GM04503 (cell line): Measurements from ENCODE around the gene SLC1A3.
A peak's percentile ranks its signal among the peaks of the same experiment; 100 is the strongest.
"Not testable (repeated sequence)": the region's sequence is repeated elsewhere in the genome, so short reads cannot be mapped to it uniquely, and the experiment has no call there.

Experiments
- DNase-seq: peaks from one replicate; pipeline ENCODE4 v3.0.0-alpha.2; 2012; ENCODE audit warnings: low read depth

Gene SLC1A3

DNA sequence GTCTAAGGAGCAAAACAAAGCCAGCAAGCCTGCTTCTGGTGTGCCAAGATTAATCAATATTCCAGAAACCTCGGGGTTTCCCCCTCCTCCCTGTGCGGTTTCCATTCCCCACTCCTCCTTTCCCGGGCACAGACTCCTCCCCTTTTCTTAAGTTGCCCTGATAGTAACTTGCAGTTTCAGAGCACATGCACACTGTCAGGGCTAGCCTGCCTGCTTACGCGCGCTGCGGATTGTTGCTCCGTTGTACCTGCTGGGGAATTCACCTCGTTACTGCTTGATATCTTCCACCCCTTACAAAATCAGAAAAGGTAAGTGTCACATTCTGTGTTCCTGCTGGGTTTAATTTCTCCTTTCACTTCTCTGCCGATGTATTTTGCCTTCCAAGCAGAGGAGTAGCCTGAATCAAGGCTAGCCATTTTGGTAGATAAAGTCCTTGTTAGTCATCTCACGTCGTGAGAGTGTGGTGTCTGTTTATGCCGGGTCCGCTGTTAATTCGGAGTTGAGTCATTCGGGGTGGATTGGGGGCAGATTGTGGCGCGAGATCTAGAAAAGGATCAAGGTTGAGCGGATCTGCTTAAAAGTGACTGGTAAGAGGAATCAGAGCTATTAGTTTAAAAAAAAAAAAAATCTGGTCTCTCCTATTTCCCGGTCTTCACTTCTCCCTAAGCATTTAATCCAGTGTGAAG, at the start of gene SLC1A3:
SLC1A3 (plus strand) TSS at position 179 of the 686 bp plus-strand sequence. CDS start 1,818 bp downstream, outside the sequence.
- peak; percentile 31 for DNase-seq

DNA sequence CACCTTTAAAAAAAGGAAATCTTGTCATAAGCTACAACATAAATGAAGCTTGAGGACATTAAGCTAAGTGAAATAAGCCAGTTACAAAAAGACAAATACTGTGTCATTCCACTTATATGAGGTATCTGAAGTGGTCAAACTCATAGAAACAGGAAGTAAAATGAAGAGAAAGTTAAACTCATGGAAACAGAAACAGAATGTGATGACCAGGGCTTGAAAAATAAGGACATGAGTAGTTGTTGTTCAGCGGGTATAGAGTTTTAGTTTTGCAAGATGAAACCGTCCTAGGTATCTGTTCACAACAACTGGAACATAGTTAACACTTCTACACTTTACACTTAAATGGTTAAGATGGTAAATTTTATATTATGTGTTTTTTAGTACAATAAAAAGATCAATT, 47.8 kb upstream of the SLC1A3 start:
- no peak for DNase-seq

DNA sequence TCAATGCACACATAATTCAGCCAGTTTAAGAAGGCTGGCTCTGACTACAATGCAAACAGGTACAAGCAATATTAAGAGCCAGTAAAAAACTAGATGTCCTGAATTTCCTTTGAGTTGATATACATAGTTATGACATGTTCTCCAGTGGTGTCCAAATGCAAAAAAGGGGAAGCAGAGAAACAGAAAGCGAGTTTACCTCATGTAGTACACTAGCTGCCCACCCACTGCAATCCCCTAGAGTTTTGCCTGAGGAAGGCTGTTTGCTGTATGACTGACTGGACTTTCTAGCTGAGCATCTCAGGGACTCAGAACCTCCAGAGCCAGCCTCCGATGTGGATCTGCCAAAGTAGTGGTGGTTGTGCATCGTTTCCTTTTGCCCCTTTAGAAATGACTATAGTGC, 44.8 kb upstream of the SLC1A3 start:
- DNase-seq, result no peak

DNA sequence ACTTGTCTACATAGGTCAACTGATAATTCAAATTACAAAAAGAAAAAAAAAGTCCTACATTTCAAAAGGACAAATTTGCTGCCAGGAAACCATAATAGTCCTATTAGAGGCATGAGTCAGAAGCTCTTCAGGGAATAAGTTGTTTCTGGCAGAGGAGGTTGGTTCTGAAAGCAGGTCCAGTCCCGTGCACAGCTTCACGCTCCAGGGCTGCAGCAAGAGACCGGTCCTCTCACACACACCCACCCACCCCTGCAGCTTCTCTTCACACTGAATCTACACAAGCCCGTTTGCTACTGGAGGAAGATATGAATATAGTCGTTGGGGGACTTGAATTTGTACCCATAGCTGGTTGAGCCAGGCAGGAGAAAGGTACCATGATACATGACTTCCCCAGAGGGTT, 36.9 kb upstream of the SLC1A3 start:
- DNase-seq, result peak; percentile 19

DNA sequence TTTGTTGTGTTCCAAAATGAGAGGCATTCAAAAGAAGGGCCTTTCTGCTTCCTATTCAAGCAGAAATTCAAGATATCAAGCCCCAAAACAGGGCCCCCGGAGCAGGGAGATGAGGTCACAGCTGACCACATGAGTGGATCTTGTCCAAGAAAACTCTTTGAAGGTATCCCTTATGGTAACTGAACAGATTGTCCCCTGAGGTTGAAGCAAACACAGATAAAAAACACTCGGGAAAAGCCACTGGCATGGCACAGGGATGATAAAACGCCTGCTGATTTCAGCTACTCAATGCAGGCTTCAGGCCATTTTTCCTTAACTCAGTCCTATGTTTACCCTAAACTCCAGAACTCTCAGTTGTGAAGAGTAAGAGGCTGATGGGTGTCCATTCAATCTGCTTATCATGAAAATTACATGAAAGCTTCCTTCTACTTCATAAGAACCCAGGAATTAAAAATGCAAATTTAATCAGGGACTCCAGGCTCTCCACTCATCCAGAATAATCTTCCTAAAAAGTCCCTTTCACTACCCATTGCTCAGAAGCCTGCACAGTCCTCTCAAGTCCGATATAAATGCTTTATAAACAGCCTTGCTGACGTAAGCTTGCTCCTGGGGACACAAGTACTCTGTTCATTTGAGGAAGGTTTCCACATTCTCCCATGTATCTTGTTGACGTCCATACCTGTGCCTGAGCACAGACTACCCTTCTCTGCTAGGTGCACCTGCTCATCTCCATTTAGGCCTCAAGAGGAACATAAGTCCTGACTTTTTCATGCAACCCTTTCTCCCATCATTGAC, 35.9 kb upstream of the SLC1A3 start:
- DNase-seq, result no peak

DNA sequence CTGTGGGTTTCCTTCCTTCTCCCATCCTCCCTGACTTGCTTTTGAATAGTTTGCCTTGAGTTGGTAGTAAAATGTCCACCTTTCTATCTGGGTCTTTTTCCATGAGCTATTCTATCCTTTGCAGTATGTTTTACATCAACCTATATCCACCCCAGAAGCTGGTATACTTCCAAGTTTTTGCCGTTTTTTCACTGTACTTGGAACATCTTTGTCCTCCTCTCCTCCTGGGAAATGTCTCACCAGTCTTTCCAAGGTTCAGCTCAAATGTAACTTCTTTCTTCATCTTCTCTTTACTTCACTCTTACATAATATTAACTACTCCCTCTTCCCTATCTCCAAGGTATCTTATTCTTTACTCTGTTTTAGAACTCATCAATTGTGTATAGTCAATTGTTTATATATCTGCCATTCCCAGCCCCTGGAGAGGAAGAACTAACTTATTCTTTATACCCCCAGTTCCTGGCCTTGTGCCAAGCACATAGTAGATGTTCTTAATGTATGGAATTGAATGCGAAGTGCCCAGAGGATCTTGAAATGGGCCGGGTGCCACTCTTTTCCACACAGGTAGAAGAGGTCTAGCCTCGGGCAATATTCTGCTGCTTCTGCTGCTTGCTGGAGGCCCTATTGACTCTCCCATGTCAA, 34.9 kb upstream of the SLC1A3 start:
- DNase-seq, result no peak

DNA sequence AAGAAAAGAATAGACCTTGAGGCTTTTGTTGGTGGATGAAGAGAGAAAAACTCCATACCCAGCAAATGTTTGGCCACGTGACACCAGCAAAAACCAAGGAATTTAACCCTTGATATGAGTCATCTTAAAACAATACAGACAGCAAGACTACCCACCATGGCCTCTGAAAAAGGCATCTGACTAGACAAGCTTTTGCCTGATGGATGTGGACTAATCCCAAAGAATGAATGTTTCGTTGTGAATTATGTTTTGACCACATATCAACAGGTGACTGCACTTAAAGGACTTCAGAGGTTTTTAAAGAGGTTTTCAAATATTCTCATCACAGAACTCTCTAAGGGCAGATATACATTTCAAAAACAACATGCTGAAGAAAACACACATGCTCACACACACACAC, 33.0 kb upstream of the SLC1A3 start:
- peak; percentile 14 for DNase-seq

DNA sequence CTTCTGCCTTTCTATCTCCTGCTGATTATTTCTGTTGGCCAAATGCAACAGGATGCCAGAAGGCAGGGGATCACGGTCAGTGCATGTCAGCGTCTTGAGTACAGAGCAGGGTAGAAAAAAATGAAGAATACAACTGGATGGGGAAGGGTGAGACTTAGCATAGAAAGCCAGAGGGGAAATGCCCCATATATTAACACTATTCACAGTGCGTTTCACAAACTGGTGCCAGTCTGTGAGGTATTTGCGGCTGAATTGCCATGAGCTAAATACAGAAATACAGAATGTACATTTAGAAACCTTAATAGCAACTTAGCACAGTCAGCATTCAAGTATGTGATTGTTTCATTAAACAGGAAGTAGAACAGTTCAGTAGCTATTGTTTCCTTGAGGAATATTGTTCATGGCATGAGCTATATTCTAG, 31.0 kb upstream of the SLC1A3 start:
- DNase-seq, result no peak

DNA sequence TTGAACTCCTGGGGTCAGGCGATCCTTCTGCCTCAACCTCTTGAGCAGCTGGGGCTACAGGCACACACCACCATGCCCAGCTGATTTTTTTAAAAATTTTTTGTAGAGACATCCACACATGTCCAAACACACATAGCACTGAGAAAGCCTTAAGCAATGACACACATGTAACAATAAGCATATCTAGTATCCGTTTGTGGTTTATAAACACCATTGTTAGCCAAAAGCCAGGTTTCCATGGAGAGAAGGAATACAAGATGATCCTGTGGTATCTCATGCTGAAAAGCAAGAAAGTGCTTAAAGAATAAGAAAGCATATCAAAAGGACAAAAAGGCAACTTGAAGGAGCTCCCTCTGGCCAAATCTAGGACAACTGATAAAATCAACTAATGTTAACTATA, 29.7 kb upstream of the SLC1A3 start:
- no peak for DNase-seq

DNA sequence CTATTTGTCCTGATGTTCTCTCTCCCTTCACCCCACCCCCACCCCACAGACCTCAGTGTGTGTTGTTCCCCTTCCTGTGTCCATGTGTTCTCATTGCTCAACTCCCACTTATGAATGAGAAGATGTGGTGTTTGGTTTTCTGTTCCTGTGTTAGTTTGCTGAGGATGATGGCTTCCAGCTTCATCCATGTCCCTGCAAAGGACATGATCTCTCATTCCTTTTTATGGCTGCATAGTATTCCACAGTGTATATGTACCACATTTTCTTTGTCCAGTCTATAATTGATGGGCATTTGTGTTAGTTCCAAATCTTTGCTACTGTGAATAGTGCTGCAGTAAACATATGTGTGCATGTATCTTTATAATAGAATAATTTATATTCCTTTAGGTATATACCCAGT, 26.5 kb upstream of the SLC1A3 start:
- DNase-seq, result not testable (repeated sequence)

DNA sequence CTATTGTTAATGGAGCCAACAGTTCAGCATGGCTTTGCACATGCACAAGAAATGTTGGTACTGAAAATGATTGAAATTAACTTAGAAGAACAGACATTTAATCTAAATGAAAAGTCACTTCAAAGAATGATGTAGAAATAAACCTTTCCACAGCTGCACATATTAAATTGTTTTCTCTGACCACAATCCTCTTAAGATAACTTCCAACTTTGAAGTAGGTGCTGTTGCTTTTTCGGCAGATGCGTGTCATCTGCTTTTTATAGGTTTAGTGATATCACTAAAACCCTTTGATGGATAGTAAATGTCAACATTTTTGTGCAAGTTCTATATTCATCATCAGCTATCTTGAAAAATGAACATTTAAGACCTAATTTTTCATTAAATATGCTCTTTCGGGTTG, 25.3 kb upstream of the SLC1A3 start:
- DNase-seq, result no peak

DNA sequence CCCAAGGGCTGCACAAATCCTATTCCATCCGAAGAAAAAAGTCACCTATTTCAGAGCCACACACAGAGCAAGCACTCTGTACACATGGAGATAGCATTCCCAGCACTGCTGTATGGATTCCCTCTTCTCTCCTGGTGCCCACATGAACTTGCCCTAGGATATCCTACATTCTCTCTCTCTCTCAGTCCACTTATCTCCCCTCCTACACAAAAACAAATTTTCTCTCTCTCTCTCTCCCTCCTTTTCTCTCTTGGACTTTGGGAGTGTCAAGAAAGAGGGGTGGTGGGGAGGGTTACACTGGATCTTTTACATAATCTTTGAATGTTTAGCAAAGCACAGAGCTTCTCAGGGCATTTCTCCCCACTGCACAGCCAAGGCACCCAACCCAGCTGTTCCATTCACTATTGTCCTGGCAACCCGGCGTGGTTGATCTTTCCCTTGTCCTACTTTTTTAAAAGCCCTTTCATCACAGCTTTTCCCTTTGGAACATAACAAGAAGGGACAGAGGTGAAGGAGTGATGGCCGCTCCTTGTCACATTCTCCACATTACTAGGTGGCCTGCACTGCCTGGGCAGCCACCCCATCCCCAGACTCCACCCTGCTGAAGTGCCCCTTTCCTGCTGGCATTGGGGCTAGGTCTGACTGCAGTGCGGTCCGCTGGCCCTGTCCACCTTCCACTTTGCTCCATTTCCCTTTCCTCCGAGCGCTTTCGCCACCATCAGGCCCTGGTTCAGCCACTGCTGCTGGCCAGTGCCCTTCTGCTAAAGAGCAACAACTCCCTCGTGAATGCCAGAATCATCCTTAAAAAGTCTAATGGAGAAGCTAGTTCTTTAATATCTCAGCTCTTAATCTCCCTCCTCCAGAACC, 22.2 kb upstream of the SLC1A3 start:
- no peak for DNase-seq

DNA sequence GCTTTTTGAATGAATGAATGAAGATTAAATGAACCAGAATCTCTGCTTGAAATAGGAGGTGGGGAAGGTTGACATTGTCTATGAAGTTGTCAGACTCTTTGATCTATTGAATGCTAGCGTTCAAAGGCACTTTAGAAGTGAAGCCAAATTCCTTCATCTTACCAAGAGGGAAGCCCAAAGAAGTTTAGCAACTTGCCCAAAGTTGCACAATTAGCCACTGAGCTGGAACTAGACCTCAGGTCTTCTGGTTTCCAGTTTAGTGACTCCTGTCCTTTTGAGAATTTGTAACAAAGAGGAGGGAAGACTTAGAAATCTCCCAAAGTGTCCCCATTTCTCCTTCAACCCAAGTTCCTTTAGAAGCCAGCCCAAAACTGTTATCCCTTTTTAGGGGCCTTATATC, 20.7 kb upstream of the SLC1A3 start:
- no peak for DNase-seq

DNA sequence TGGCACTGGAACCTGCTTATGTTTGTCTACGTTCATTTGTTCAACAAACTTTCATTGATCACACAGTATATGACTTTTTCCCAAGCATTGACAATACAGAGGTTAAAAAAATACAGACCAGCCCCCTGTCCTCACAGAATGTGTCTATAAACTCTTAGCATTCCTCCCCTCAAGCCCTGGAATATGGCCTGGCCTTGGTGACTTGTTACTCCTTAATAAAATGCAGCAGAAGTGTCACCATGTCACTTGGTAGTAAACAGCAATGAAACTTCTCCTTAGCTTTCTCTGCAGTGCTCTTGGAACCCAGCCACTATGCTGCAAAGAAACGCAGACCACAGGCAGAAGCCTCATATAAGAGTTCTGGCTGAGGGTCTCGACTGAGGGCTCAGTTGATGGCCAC, 19.1 kb upstream of the SLC1A3 start:
- DNase-seq, result no peak

DNA sequence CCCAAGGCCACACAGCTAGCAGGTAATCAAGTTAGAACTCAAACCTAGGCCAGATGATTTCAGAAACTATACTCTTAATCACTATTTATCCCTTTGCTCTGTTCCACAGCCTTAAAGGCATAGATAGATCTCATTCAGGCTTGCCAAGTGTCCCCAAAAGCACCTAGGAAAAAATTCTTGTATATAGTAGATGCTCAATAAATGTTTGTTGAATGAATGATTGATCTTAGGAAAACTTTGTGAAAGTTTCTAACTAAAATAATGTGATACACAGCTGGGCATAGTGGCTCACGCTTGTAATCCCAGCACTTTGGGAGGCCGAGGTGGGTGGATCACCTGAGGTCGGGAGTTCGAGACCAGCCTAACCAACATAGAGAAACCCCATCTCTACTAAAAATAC, 16.7 kb upstream of the SLC1A3 start:
- DNase-seq, result not testable (repeated sequence)

DNA sequence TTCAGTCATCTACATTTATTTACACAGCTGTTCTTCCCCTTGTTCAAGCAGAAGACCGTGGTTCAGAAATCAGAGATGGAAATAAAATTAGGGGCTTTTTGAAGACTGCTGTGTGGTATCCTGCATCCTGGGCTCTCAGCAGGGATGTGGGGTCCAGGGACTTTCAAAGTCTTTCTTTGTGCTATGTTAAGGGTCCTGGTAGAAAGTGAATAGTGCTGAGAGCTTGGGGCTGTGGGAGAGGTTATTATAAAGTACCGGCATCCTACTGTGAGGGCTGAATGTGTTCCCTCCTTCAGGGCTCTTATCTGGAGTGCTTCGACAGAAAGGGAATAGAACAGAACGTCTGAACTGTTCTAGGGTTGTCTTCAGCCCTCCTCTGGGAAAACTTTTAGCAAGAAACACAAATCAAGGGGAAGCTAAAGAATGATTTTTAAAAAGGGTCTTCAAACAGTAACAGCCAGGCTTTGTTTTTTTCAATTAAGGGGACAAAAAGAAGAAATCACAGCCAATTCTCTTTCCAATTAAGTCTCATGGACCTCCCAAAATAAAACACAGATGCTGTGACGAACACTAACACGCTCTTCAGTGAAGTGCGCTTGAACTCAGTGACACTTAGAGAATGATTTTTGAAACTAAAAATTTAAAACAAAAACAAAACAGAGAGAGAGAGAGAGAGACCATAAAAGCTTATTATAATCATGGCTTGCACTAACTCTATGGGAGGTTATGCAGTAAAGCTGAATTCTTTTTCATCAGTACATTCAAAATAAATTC, 15.7 kb upstream of the SLC1A3 start:
- no peak for DNase-seq

DNA sequence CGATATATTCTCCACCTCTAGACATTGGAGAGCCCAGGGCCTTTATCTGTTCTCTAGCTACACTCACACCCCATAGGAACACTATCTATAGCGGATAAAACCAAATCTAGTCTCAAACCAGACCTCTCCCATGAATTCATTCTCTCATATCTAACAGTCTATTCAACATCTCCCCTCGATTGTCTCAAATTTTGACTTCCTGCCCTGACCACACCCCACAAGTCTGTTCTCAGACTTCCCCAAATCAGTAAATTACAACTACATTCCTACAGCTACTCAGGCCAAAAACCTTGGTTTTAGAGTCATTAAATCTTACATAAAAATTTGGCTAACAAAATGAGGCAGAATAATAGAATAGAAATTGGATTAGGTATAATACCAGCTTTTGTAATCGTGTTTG, 12.5 kb upstream of the SLC1A3 start:
- no peak for DNase-seq

DNA sequence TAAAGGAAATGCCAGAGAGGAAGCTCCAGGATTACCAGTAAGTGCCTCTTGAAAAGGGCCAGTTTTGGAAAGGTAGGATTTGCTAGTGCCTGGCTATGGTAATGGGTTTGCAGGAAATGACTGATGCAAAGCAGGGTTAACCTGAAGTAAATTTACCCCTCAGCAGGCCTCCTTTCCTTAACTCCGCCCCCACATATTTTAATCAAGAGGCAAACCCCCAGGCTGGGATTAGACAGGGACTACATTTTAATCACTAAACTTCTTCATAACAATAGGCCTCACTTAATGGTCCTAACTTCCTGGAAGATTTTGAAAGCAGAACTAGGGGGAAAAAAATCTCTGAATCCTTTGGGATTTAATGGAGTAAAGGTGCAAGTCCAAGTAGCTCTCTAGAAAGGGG, 10.2 kb upstream of the SLC1A3 start:
- no peak for DNase-seq

DNA sequence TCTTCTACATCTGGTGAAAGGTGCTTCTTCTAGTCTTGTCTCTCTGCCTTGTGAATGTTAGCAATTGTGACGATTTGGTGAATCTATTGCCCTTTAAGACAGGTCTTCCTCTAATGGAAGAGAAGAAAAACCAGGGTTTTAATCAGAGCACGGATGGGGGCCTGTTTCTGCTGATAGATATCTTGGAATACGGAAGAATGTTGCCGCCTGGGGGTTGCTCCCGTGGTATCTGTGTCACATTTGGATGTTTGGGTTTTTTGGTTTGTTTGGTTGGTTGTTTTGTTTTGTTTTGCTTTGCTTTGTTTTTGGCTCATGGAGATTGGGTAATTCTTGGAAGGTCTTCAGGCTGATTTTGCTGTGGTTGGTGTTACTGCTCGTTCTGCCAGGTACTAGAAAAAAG, 9.7 kb upstream of the SLC1A3 start:
- no peak for DNase-seq

DNA sequence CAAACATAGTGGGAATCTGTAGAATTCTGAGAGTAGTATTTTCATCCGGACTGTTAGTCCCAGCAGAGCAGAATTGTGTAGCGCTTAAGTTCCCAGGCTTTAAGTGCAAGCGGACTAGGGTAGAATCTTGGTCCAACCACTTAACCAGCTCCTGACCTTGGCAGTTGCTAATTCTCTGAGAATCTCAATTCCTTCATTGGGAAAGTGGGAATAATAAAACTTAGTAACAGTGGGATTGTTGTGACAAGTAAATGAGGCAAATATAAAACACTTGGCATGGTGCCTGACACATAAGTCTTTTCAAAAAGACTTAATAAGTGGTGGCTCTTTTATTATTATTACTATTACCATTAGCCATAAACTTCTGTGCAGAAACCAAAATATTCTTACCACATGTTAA, 8.4 kb upstream of the SLC1A3 start:
- DNase-seq, result no peak

DNA sequence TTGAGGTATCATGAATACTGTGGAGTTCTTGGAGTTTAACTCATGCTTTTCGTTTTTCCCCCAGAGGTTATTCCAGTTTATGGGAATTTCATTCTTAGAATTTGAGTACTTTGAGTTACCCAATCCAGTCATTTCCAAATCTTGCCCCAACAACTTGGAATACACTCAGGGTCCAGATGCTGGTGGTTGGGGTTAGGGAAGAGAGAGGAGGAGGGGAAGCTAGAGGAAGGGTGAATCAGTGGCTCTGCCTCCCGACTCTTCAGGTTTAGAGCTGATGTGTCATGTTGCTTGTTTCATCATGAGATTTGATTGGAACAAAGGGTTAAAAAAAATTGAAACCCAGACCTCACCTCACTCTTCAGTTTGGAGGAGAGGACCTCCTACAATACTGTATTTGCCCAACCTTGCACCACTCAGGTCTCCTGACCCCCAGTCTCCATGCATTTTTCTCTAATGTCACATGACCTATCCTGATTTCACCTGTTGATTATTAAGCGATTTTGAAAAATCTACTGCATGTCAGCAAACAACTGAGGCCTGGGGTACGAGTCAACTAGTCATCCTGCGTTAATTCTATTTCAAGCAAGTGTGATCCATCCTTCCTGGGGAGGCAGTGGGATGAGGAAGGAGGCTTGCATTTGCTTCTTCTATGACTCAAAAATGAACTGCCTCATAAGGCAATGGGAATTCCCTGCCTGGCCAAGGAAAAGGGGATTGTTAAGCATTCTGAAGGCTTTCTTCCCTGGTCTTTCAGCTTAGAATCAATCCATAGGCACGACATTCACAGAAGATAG, 6.2 kb upstream of the SLC1A3 start:
- DNase-seq, result peak; percentile 38
